Stomach (tissue), 9 donors: ENCODE measurements around the gene YWHAG. TPM values are rescaled to one million over a fixed set of nuclear protein-coding genes. Genes with fewer than 3 reads are reported as not detected.
"Not testable (repeated sequence)": the region's sequence is repeated elsewhere in the genome, so short reads cannot be mapped to it uniquely, and the experiment has no call there.

Experiments
- DNase-seq, 2 donors: peaks; one replicate each; pipeline versions ENCODE4 v3.0.0 to v3.0.0-alpha.2; 2013 to 2019
- H3K27ac ChIP-seq, 5 donors: fragments of 200-600 bp in 4 of 5; sonication (generic) in 4 of 5; one replicate each; pipeline ENCODE4 v1.5.1; 2013 to 2019; ENCODE audit warnings: mild to moderate bottlenecking in 1 of 5, moderate library complexity in 1 of 5
- H3K27me3 ChIP-seq, 3 donors: fragments of 200-600 bp; sonication (generic); one replicate each; pipeline ENCODE4 v1.5.1; 2017 to 2019; ENCODE audit warnings: mixed run types in 1 of 3
- H3K36me3 ChIP-seq, 4 donors: fragments of 200-600 bp; sonication (generic); 1 replicate in 3 of 4; 2 replicates in 1 of 4; pipeline ENCODE4 v1.5.1; 2016 to 2019
- H3K4me1 ChIP-seq, 4 donors: fragments of 200-600 bp; sonication (generic); one replicate each; pipeline ENCODE4 v1.5.1; 2016 to 2019
- H3K4me3 ChIP-seq, 4 donors: fragments of 200-600 bp; sonication (generic) in 3 of 4; one replicate each; pipeline ENCODE4 v1.5.1; 2016 to 2019; ENCODE audit warnings: mild to moderate bottlenecking in 1 of 4
- H3K9me3 ChIP-seq, 4 donors: fragments of 200-600 bp; sonication (generic); one replicate each; pipeline ENCODE4 v1.5.1; 2016 to 2019
- EP300 ChIP-seq: sonication (generic); formaldehyde crosslinking; IDR thresholded peaks from one replicate; pipeline ENCODE4 v1.6.1; 2017; ENCODE audit warnings: antibody characterized with exemption
- POLR2A ChIP-seq, 4 donors: fragments of 450-650 bp; IDR thresholded peaks; one replicate each; pipeline ENCODE4 v1.6.1; 2016; ENCODE audit warnings: antibody characterized with exemption in 4 of 4, control low read depth in 2 of 4, mild to moderate bottlenecking in 1 of 4, moderate library complexity in 1 of 4
- POLR2AphosphoS5 ChIP-seq, 3 donors: sonication (generic); formaldehyde crosslinking; IDR thresholded peaks; one replicate each; pipeline ENCODE4 v1.6.1; 2016; ENCODE audit warnings: antibody characterized with exemption in 3 of 3
- WGBS, 5 donors: extraction: QIAGEN DNeasy Blood & Tissue Kit in 3 of 5; methylation state at CpG; one replicate each; pipeline versions ENCODE4 v1.1.5 to v1.1.7; 2013 to 2018; 5-methylcytosine and 5-hydroxymethylcytosine counted together
- intact Hi-C: fragments of 100-400 bp; cut with DNase I; formaldehyde crosslinking; loops from one replicate; pipeline ENCODE4 v1.15.1; 2023; ENCODE audit warnings: low total_unique reads
- polyA plus RNA-seq, 3 donors: library from polyadenylated mRNA; stranded (reverse); fragments of 200-250 nt; gene quantifications; one replicate each; pipeline ENCODE4 v1.2.3, GENCODE V29; 2013
- total RNA-seq, 5 donors: library from RNA; depleted of rRNA; stranded (reverse); fragments of >200 nt; gene quantifications; one replicate each; pipeline versions ENCODE4 v1.1.0 to v1.2.3, GENCODE V29; 2014 to 2016
- TF ChIP-seq, protein P1 (sequence below), 7 experiments: fragments of 450-650 bp in 4 of 7; fragments of 200-600 bp in 3 of 7; sonication (generic) in 3 of 7; IDR thresholded peaks; one replicate each; pipeline ENCODE4 v1.5.1; 2016 to 2019; ENCODE audit warnings: antibody characterized with exemption in 7 of 7, control low read depth in 2 of 7, mild to moderate bottlenecking in 1 of 7
- donor health status: healthy with polysubstance abuse.
- donor health status: Bipolar disorder and iron deficiency.
- donor health status: healthy.

YWHAG gene
- total and polyA plus RNA-seq, 8 donors, result 26.7 to 64.6 (median 45.9) TPM

DNA sequence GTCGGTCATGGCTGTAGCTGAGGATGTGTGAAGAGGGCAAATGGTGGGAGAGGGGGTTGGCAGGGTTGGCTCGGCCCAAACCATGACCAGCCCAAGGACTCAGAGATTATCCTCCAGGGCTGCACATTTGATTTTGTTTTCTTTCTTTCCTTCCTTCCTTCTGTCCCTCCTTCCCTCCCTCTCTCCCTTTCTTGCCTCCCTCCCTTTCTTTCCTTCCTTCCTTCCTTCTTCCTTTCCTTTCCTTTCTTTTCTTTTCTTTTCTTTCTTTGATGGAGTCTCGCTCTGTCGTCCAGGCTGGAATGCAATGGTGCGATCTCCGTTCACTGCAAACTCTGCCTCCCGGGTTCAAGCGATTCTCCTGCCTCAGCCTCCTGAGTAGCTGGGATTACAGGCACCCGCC lies 46.9 kb upstream of the YWHAG start:
- no peak overlapping the region for H3K27ac ChIP-seq
- intact Hi-C loops, result no loop called here
- no peaks in the 10 kb centered on the region for H3K27me3 ChIP-seq
- H3K9me3 ChIP-seq, result no peaks in the 10 kb centered on the region
- WGBS, 5 donors, result 84 to 92% (median 91%) methylated on average over 9 of the region's 9 CpGs
- TF ChIP-seq, protein P1, sequence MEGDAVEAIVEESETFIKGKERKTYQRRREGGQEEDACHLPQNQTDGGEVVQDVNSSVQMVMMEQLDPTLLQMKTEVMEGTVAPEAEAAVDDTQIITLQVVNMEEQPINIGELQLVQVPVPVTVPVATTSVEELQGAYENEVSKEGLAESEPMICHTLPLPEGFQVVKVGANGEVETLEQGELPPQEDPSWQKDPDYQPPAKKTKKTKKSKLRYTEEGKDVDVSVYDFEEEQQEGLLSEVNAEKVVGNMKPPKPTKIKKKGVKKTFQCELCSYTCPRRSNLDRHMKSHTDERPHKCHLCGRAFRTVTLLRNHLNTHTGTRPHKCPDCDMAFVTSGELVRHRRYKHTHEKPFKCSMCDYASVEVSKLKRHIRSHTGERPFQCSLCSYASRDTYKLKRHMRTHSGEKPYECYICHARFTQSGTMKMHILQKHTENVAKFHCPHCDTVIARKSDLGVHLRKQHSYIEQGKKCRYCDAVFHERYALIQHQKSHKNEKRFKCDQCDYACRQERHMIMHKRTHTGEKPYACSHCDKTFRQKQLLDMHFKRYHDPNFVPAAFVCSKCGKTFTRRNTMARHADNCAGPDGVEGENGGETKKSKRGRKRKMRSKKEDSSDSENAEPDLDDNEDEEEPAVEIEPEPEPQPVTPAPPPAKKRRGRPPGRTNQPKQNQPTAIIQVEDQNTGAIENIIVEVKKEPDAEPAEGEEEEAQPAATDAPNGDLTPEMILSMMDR (IDR thresholded peaks at IDR 0.05), result no peak
- TF ChIP-seq EP300, result no peak
- no peak for TF ChIP-seq POLR2AphosphoS5 (IDR thresholded peaks at IDR 0.05)
- TF ChIP-seq POLR2A (IDR thresholded peaks at IDR 0.05), result no peak
- no peaks in the 10 kb centered on the region for H3K4me1 ChIP-seq
- DNase-seq, result no peak
- no peak overlapping the region for H3K4me3 ChIP-seq
- H3K36me3 ChIP-seq, result no peaks in the 10 kb centered on the region

DNA sequence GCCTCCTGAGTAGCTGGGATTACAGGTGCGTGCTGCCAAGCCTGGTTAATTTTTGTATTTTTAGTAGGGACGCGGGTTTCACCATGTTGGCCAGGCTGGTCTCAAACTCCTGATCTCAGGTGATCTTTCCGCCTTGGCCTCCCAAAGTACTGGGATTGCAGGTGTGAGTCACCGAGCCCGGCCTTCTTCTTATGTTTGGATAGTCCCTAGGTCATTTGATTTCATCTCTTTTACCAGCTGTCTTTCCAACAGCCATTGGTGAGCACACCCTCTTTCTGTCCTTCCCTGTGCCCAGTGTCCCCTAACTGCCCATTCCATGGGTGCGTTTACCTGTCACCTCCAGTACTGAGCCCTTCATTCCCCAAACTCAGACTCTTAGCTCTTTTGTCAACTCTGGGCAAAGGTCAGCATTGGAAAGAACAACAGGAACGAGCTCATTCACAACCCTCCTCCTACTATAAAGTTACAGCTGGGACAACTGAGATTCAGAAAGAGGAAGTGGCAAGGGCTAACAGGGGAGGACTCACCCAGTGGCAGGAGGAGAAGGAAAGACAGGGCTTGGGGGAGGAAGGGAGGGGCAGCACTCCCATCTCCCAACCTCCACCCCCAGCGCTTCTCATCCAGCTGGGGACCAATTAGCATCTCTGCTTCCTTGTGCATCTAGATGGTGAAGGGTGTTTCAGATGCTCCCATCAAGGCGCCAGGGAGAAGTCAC lies 45.1 kb upstream of the YWHAG start:
- 79 to 84% (median 82%) methylated on average over 10 of the region's 10 CpGs for WGBS, 5 donors
- Histone ChIP-seq H3K36me3 (no peaks in the 10 kb centered on the region), H3K27me3 (no peaks in the 10 kb centered on the region), H3K4me1 (no peaks in the 10 kb centered on the region), H3K9me3 (no peaks in the 10 kb centered on the region), H3K4me3 (no peak overlapping the region), H3K27ac (peak overlapping the region in 1 of 5 donors; percentile 14)
- no peak for DNase-seq
- TF ChIP-seq, protein P1 (IDR thresholded peaks at IDR 0.05), result no peak
- TF ChIP-seq EP300, result no peak
- TF ChIP-seq POLR2A (IDR thresholded peaks at IDR 0.05), result no peak
- TF ChIP-seq POLR2AphosphoS5 (IDR thresholded peaks at IDR 0.05), result no peak
- intact Hi-C loops, result no loop called here

DNA sequence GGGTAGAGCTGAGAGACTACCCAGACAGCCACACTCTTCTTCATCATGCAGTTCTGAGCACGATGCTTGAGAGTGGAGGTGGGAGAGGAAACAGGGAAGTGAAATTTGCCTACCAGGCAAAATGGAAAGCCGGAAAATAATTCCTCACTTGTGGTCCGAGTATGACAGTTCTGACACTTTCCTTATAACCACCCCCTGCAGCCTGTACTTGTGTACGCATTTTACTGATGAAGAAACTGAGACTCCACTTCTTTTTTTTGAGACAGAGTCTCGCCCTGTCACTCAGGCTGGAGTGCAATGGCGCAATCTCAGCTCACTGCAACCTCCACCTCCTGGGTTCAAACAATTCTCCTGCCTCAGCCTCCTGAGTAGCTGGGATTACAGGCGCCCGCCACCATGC lies 44.3 kb upstream of the YWHAG start:
- H3K4me1 ChIP-seq, H3K27ac ChIP-seq, H3K36me3 ChIP-seq, intact Hi-C loops, DNase-seq, H3K4me3 ChIP-seq, H3K9me3 ChIP-seq, H3K27me3 ChIP-seq: not testable (repeated sequence)
- WGBS, 5 donors, result 75 to 88% (median 81%) methylated on average over 8 of the region's 8 CpGs

DNA sequence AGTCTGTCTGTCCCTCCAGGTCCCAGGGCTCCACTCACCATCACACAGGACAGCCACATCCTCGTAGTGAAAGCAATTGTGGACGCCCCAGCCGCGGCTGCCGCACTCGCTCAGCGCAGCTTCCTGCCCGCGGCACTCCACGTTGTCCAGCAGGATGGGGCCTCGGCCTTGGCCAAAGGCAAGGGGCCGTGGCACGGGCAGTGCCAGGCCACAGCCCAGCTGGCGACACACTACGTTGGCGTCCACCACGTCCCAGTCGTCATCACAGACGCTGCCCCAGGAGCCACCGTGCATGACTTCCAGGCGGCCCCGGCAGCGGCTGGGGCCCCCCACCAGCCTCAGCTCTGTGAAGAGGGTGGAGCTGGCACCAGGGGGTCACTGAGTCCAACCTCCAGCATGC lies 41.5 kb upstream of the YWHAG start:
- 91 to 96% (median 93%) methylated on average over 17 to 23 of the region's 23 CpGs for WGBS, 5 donors
- TF ChIP-seq POLR2AphosphoS5 (IDR thresholded peaks at IDR 0.05), result no peak
- TF ChIP-seq POLR2A (IDR thresholded peaks at IDR 0.05), result no peak
- no peak for TF ChIP-seq EP300
- TF ChIP-seq, protein P1 (IDR thresholded peaks at IDR 0.05), result no peak
- Histone ChIP-seq H3K9me3 (no peaks in the 10 kb centered on the region), H3K27me3 (no peaks in the 10 kb centered on the region), H3K27ac (no peak overlapping the region), H3K36me3 (no peaks in the 10 kb centered on the region), H3K4me1 (peaks cover 12 to 20% (median 15%) of the 10 kb centered on the region in 4 donors), H3K4me3 (no peak overlapping the region)
- DNase-seq, result no peak
- intact Hi-C loops, result no loop called here
